ENCODE data around the gene KIRREL3.
"Not testable (repeated sequence)": the region's sequence is repeated elsewhere in the genome, so short reads cannot be mapped to it uniquely, and the experiment has no call there.

KIRREL3 gene

DNA sequence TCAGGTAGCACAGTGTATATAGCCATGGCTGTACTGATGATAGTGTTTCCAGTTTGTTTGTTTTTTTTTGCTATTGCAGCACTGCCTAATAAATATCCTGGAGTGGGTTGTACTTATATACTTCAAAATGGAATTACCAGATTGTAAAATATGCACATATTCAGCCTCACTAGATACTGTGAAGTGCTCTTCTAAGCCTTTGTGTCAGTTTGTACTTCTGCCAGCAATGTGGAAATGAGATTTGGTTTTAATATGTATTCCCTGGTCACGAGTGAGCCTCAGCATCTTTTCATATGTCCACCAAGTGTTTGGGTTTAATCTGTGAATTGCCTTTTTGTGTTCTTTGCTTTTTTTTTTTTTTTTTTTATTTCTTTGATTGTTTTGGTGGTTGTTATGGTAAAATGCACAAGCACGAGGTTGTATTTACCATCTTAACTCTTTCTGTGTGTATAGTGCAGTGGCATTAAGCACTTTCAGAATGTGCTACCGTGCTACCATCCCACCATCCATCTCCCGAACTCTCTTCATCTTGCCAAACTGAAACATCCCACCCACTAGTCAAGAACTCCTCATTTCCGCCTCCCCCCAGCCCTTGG is 610.2 kb downstream of the KIRREL3 start:
- Histone ChIP-seq H3K36me3 (ENCODE audit: control insufficient read depth in 1 of 2, insufficient read depth in 2 of 2, low read length in 2 of 2) (no peaks in the 10 kb centered on the region), H3K4me1 (ENCODE audit: control insufficient read depth in 1 of 2, insufficient read depth in 2 of 2, low read length in 2 of 2) (peaks cover 17 to 41% of the 10 kb centered on the region in 2 donors), H3K27ac (ENCODE audit: low read length) (no peak overlapping the region), H3K27me3 (ENCODE audit: low read depth, low read length) (no peaks in the 10 kb centered on the region), H3K9me3 (ENCODE audit: control insufficient read depth in 1 of 2, low read length in 2 of 2) (no peaks in the 10 kb centered on the region), H3K4me3 (ENCODE audit: low read depth in 1 of 2, low read length in 2 of 2) (no peak overlapping the region)

DNA sequence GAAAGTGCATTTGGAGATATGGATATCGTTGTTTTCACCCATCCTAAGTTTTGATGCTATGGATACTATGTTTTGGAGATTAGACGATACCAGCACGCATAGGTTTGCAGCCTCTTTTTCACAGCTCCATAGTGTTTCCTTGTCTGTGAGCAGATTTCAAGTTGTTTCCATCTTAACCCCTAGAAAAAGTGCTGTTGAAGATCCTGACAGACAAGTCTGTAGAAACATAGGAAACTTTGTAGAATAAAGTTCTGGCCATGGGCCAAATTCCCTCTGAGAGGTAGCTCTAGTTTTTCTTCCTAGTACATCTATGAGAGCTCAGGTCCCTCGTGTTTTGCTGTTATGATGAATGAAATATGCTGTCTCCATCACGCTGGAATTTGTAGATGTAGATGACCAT is 612.7 kb downstream of the KIRREL3 start:
- Histone ChIP-seq H3K9me3 (ENCODE audit: control insufficient read depth in 1 of 2, low read length in 2 of 2) (no peaks in the 10 kb centered on the region), H3K4me3 (ENCODE audit: low read depth in 1 of 2, low read length in 2 of 2) (no peak overlapping the region), H3K36me3 (ENCODE audit: control insufficient read depth in 1 of 2, insufficient read depth in 2 of 2, low read length in 2 of 2) (no peaks in the 10 kb centered on the region), H3K4me1 (ENCODE audit: control insufficient read depth in 1 of 2, insufficient read depth in 2 of 2, low read length in 2 of 2) (peaks cover 17 to 27% of the 10 kb centered on the region in 2 donors), H3K27me3 (ENCODE audit: low read depth, low read length) (no peaks in the 10 kb centered on the region), H3K27ac (ENCODE audit: low read length) (no peak overlapping the region)

DNA sequence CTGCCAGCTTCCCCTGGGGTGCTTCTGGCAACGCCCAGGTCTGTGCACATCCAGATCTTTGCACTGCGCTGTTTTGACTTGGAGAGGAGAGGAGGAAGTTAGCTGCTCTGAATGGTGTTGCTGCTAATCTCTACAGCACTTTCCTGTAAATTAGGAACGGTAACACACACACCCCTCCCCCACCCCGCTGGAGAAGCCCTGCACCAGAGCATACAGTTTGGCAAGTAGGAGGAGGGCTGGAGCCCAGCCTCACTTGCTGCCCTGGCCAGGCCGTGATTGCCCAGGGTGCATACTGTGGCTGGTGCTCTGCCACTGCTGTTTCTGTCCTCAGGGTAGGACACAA is 613.9 kb downstream of the KIRREL3 start:
- not testable (repeated sequence) for H3K27ac ChIP-seq (ENCODE audit: low read length); H3K4me3 ChIP-seq (ENCODE audit: low read depth in 1 of 2, low read length in 2 of 2); H3K27me3 ChIP-seq (ENCODE audit: low read depth, low read length); H3K36me3 ChIP-seq (ENCODE audit: control insufficient read depth in 1 of 2, insufficient read depth in 2 of 2, low read length in 2 of 2); H3K9me3 ChIP-seq (ENCODE audit: control insufficient read depth in 1 of 2, low read length in 2 of 2)
- H3K4me1 ChIP-seq (ENCODE audit: control insufficient read depth in 1 of 2, insufficient read depth in 2 of 2, low read length in 2 of 2): peaks cover 7 to 17% of the 10 kb centered on the region in 2 donors

DNA sequence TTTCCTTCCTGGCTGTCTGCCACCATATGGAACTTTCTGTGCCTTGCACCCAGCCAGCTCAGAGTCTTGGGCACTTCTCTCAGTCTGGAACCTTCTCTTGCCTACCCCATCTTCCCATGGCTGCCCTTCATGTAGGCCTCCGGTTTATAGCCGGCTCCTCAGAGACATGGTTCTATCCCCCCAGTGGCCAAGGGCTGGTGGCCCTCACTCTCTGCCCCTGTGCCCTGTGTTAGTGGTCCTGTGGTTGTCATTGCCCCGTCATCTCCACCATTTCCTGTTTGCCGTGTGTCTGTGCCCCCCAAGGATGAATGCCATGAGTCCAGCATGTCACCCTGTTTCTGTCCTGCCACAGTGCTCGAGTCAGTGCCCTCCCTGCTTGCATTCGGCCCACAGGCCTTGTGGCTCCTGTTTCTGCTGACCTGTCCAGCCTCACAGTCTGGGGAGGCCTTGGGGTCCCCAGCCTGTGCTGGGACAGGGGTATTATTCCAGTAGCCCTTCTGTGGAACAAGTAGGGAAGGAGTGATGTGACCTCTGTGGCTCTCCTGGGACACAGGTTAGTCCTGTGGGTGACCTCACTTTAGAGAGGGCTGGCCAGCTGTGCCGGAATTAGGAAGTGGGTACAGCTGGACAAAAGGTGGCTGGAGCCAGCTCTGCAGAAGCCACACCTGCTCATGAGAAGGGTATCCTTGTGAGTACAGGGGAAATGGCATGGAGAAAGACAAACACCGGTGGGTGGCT is 614.4 kb downstream of the KIRREL3 start:
- H3K9me3 ChIP-seq (ENCODE audit: control insufficient read depth in 1 of 2, low read length in 2 of 2): no peaks in the 10 kb centered on the region
- no peak overlapping the region for H3K27ac ChIP-seq (ENCODE audit: low read length)
- no peaks in the 10 kb centered on the region for H3K27me3 ChIP-seq (ENCODE audit: low read depth, low read length)
- peaks cover 2 to 17% of the 10 kb centered on the region in 2 donors for H3K4me1 ChIP-seq (ENCODE audit: control insufficient read depth in 1 of 2, insufficient read depth in 2 of 2, low read length in 2 of 2)
- H3K4me3 ChIP-seq (ENCODE audit: low read depth in 1 of 2, low read length in 2 of 2): no peak overlapping the region
- H3K36me3 ChIP-seq (ENCODE audit: control insufficient read depth in 1 of 2, insufficient read depth in 2 of 2, low read length in 2 of 2): no peaks in the 10 kb centered on the region

DNA sequence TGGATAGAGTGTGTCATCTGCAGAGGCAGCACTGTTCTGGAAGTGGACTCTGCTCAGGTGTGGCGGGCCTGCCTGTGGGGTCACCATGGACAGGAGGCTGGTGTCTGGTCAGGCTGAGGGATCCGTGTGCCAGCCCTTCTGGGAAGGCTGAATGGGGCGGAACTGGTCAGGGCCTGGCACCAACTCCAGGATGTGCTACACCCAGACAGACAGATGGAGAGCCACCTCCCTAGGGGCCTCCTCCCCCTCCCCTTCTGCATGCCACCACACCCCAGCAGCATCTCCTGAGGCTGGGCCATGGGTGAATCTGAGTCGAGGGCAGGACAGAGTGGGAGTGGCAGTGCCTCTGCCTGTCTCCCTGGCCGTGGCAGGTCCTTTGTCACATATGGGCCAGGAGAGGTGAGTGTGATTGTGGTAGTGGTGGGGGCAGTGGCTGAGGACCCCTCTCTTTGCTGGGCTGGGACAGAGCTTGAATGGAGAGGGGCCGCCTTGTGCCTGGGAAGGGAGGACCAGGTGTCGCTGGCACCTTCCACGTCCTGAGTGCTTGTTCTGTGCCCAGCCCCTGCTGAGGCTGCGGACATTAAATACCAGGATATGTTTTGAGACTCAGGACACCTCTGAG is 616.0 kb downstream of the KIRREL3 start:
- no peak overlapping the region for H3K27ac ChIP-seq (ENCODE audit: low read length)
- no peaks in the 10 kb centered on the region for H3K36me3 ChIP-seq (ENCODE audit: control insufficient read depth in 1 of 2, insufficient read depth in 2 of 2, low read length in 2 of 2)
- no peaks in the 10 kb centered on the region for H3K9me3 ChIP-seq (ENCODE audit: control insufficient read depth in 1 of 2, low read length in 2 of 2)
- no peak overlapping the region for H3K4me3 ChIP-seq (ENCODE audit: low read depth in 1 of 2, low read length in 2 of 2)
- H3K4me1 ChIP-seq (ENCODE audit: control insufficient read depth in 1 of 2, insufficient read depth in 2 of 2, low read length in 2 of 2): peaks cover 0 to 7% of the 10 kb centered on the region in 2 donors
- no peaks in the 10 kb centered on the region for H3K27me3 ChIP-seq (ENCODE audit: low read depth, low read length)

DNA sequence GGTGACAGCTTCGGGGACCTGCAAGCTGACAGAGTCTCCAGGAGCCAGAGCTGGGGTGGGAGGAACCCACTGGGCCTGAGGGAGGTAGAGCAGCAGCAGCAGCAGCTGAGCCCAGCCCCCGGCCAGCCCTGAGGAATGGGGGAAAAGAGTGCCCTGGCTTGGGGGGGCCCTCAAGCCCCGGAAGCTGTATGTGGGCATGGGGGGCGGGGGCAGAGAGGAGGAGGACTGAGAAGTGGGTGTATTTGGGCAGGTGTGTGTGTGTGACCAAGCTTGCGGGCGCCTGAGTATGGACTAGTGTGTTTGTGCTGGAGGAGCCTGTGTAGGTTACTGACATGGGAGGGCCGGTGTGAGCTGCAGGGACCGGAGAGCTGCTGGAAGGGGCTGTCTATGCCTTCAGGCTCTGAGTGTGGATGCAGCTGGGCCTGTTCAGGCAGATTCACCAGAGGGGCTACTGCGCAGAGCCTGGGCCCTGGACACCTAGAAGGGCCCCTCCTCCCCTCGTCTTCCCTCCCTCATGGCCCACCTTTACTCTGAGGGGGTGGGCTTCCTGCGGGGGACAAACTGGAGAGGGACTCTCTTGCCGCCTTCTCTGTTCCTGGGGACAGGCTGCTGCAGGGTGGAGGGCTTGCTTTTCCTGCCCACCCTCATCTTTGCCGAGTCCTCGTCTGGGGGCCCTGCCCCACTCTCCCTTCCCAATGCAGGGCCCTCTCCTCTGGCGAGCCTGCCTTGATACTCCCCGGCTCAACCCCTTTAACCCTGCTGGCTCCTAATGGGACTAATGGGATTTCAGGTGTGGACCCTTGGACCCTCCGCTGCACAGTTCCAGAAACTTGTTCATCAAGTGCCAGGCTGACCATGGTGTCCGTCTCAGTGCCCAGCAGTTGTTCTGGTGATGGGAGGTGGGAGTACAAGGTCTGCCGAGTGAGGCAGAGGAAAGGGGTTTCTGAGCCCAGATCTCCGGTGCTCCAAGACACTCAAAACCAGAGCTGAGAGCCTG is 616.9 kb downstream of the KIRREL3 start:
- Histone ChIP-seq H3K27me3 (ENCODE audit: low read depth, low read length) (no peaks in the 10 kb centered on the region), H3K4me1 (ENCODE audit: control insufficient read depth in 1 of 2, insufficient read depth in 2 of 2, low read length in 2 of 2) (peaks cover 0 to 11% of the 10 kb centered on the region in 2 donors), H3K9me3 (ENCODE audit: control insufficient read depth in 1 of 2, low read length in 2 of 2) (no peaks in the 10 kb centered on the region), H3K36me3 (ENCODE audit: control insufficient read depth in 1 of 2, insufficient read depth in 2 of 2, low read length in 2 of 2) (no peaks in the 10 kb centered on the region), H3K27ac (ENCODE audit: low read length) (no peak overlapping the region), H3K4me3 (ENCODE audit: low read depth in 1 of 2, low read length in 2 of 2) (no peak overlapping the region)

DNA sequence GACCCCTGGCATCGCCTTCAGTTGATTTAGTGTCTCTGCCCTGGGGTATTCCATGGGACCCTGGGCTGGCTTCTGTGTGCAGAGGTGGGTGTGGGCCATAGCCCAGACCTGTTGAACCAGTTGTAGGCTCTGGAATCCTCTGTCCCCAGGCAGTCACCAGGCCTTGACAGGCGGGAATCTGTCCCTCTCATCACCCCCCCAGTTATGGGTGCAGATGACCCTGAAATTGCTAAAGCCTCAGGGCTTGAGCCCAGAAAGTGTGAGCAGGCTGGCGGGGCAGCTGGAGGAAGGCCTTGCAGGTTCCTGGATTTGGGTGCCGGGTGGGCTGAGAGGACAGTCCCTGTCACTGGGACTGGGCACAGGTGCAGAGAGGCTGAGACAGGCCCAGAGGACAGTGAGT is 617.9 kb downstream of the KIRREL3 start:
- not testable (repeated sequence) for H3K27me3 ChIP-seq (ENCODE audit: low read depth, low read length); H3K4me3 ChIP-seq (ENCODE audit: low read depth in 1 of 2, low read length in 2 of 2); H3K9me3 ChIP-seq (ENCODE audit: control insufficient read depth in 1 of 2, low read length in 2 of 2); H3K27ac ChIP-seq (ENCODE audit: low read length); H3K36me3 ChIP-seq (ENCODE audit: control insufficient read depth in 1 of 2, insufficient read depth in 2 of 2, low read length in 2 of 2); H3K4me1 ChIP-seq (ENCODE audit: control insufficient read depth in 1 of 2, insufficient read depth in 2 of 2, low read length in 2 of 2)

DNA sequence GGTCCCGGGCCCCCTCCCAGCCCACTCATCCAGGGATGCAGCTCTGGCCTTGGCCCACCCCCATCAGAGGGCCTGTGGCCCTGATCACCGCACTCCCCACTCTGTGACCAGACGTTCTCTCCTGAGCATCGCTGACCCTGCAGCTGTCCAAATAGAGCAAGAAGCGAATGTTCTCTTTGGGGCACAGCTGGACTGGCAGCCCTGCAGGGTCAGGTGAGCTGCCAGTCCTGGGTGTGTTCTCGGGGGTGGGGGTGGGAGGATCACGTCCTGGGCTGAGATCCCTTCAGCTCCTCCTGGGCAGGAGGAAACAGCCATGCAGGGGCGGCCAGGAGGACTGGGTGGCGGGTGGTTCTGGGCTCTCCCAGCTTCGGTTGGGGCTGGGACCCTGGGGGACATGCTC is 618.6 kb downstream of the KIRREL3 start:
- H3K27me3 ChIP-seq (ENCODE audit: low read depth, low read length); H3K36me3 ChIP-seq (ENCODE audit: control insufficient read depth in 1 of 2, insufficient read depth in 2 of 2, low read length in 2 of 2); H3K9me3 ChIP-seq (ENCODE audit: control insufficient read depth in 1 of 2, low read length in 2 of 2); H3K4me3 ChIP-seq (ENCODE audit: low read depth in 1 of 2, low read length in 2 of 2); H3K27ac ChIP-seq (ENCODE audit: low read length); H3K4me1 ChIP-seq (ENCODE audit: control insufficient read depth in 1 of 2, insufficient read depth in 2 of 2, low read length in 2 of 2): not testable (repeated sequence)

DNA sequence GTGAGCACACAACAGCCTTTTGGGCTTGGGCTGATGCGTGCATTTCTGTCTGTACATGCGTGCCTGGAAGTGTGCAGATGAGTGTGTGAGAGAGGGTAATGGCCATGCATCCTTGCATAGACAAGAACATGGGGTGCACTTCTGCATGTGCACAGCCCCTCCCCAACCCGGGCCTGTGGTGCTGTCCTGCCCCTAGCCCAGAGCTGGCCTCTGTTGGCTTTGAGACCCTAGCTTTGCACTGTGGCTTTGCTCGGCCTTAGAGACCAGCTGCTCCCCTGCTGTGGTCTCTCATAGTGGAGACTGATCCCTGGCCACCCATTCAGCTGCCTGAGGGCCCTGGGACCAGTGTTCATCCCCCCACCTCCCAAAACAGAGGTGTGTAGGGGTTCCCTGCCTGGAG is 619.7 kb downstream of the KIRREL3 start:
- no peaks in the 10 kb centered on the region for H3K9me3 ChIP-seq (ENCODE audit: control insufficient read depth in 1 of 2, low read length in 2 of 2)
- no peaks in the 10 kb centered on the region for H3K36me3 ChIP-seq (ENCODE audit: control insufficient read depth in 1 of 2, insufficient read depth in 2 of 2, low read length in 2 of 2)
- peaks cover 0 to 7% of the 10 kb centered on the region in 2 donors for H3K4me1 ChIP-seq (ENCODE audit: control insufficient read depth in 1 of 2, insufficient read depth in 2 of 2, low read length in 2 of 2)
- no peaks in the 10 kb centered on the region for H3K27me3 ChIP-seq (ENCODE audit: low read depth, low read length)
- H3K4me3 ChIP-seq (ENCODE audit: low read depth in 1 of 2, low read length in 2 of 2): no peak overlapping the region
- H3K27ac ChIP-seq (ENCODE audit: low read length): no peak overlapping the region

DNA sequence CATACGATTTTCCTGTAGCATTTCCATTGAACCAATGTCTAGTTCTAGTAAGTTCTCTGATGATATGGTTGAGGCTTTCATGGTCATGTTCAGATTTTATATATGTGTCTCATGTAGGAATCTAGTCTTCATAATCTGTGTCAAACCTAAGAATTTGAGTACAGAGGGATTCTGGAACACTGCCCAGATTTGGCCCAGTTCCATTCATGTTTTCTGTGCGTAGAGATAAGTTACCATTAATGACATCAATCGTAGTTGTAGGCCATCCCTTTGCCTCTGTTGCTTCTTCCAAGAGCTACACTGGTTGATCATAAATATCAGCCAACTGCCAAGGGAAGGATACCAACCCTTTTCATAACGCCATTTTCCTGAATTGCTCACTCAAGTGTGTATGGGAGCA is 621.8 kb downstream of the KIRREL3 start:
- peaks cover 0 to 7% of the 10 kb centered on the region in 2 donors for H3K4me1 ChIP-seq (ENCODE audit: control insufficient read depth in 1 of 2, insufficient read depth in 2 of 2, low read length in 2 of 2)
- H3K27ac ChIP-seq (ENCODE audit: low read length): no peak overlapping the region
- H3K4me3 ChIP-seq (ENCODE audit: low read depth in 1 of 2, low read length in 2 of 2): no peak overlapping the region
- H3K9me3 ChIP-seq (ENCODE audit: control insufficient read depth in 1 of 2, low read length in 2 of 2): no peaks in the 10 kb centered on the region
- no peaks in the 10 kb centered on the region for H3K36me3 ChIP-seq (ENCODE audit: control insufficient read depth in 1 of 2, insufficient read depth in 2 of 2, low read length in 2 of 2)
- H3K27me3 ChIP-seq (ENCODE audit: low read depth, low read length): no peaks in the 10 kb centered on the region

DNA sequence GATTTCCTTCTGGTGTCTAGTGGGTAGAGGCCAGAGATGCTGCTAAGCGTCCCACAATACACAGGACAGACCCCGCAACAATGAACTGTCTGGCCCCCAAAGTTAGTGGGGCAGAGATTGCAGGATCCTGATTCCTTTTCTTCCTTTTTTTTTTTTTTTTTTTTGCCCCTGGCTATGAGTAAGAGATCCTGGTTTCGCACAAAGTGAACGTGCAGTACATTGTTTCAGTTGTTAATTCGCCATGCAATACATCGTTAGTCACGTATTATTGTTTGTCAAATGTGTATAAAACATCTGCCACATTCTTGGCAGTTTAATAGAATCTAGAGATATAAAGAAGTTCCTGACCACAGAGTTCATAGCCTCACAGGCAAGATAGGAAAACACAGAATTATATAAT is 624.8 kb downstream of the KIRREL3 start:
- no peak overlapping the region for H3K4me3 ChIP-seq (ENCODE audit: low read depth in 1 of 2, low read length in 2 of 2)
- no peaks in the 10 kb centered on the region for H3K9me3 ChIP-seq (ENCODE audit: control insufficient read depth in 1 of 2, low read length in 2 of 2)
- no peak overlapping the region for H3K27ac ChIP-seq (ENCODE audit: low read length)
- no peaks in the 10 kb centered on the region for H3K27me3 ChIP-seq (ENCODE audit: low read depth, low read length)
- H3K36me3 ChIP-seq (ENCODE audit: control insufficient read depth in 1 of 2, insufficient read depth in 2 of 2, low read length in 2 of 2): no peaks in the 10 kb centered on the region
- H3K4me1 ChIP-seq (ENCODE audit: control insufficient read depth in 1 of 2, insufficient read depth in 2 of 2, low read length in 2 of 2): peaks cover 0 to 12% of the 10 kb centered on the region in 2 donors

Measured in muscle layer of duodenum (tissue), 2 donors.